GM12891 (cell line): ENCODE results near the gene TBC1D22A.

Experiments used
- POLR2A ChIP-seq: IDR thresholded peaks from 2 replicates; pipeline ENCODE4 v1.6.1; 2011; ENCODE audit warnings: low read depth, low read length, control low read depth
- SPI1 ChIP-seq: IDR thresholded peaks from 2 replicates; pipeline ENCODE4 v1.6.1; 2011; ENCODE audit warnings: low read depth, low read length, control low read depth
- TAF1 ChIP-seq: IDR thresholded peaks from 2 replicates; pipeline ENCODE4 v1.6.1; 2011; ENCODE audit warnings: low read depth, low read length, control low read depth

DNA sequence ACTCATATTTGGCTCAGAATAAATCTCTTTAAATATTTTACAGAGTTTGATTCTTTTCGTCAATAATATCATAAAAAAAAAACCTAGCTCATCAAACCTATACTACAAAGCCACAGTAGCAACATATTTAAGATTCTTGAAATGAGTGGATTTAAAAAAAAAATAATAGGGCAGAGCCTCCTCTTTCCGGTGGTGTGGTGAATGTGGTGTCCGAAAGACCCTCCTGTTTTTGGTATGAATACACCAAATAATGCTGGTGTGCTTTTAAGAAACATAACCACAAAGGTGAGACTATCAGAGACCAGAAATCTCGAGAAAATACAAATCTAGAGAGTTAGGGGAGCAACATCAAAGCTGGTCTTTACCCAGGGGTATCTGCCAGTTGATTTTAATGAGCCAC, 342.6 kb downstream of the TBC1D22A start:
- TF ChIP-seq TAF1 (no peak), POLR2A (no peak), SPI1 (no peak)
